ENCODE measurements around the gene KCTD1. TPM values are rescaled to one million over a fixed set of nuclear protein-coding genes. Genes with fewer than 3 reads are reported as not detected.

KCTD1 gene
- total and polyA plus RNA-seq, 2 of the 8 experiments (the other 6 are each of a cell fraction or from before 2014, with no cell fraction given), result 7.7 to 14.0 TPM

DNA sequence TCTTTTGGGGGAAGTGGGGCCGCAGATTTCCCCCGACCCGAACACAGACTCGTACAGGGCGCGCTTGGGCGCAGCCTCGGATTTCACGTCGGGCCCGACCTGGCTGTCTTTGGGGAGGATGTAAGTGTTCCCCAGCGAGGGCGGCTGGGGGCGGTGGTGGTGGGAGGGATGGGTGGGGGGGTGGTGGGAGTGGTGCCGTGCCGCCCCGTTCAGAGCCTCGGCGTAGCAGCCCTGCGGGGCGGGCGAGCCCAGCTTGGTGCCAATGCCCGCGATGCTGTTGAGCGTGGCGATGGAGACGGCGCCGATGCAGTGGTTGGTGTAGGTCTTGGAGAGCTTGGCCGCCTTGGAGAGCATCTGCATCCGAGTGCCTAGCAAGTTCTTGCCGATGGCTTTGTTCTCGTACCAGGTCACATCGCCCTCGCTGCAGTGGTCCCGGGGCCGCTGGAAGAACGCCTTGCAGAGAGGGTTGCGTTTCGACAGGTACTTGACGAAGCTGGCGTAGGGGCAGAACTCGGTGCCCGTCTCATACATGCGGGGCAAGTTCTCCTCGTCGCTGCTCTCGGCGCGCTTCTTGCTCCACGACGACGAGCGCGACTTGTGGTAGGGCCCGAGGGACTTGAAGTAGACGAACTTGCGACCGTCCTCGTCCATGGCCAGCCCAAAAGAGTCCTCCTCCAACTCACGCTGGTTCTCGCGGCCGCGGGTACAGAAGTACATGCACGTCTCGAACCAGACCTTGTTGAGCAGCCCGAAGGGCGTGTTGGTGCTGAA is 1.3 kb downstream of the KCTD1 start:
- H3K4me2 ChIP-seq (ENCODE audit: insufficient read depth in 1 of 2, low read depth in 2 of 2, low read length in 2 of 2), result peak overlapping the region; percentile 86 to 98
- H2BK120ac ChIP-seq (replicated peaks; ENCODE audit: low read depth, low read length), result no peak overlapping the region
- peak overlapping the region; percentile 95; the same call in 1 of the 2 replicates for H2BK15ac ChIP-seq (ENCODE audit: low read length)
- FAIRE-seq (no peak), DNase-seq (ENCODE audit: low read depth in 1 of 2, low spot score in 2 of 2) (peak in 1 of 2 experiments; percentile 84)
- H3K18ac ChIP-seq (ENCODE audit: extremely low read depth, low read length), result peak overlapping the region; percentile 17
- POLR2A ChIA-PET (ENCODE audit: partially characterized antibody), result interaction anchor here (0.6 to 5.1 kb wide), 3 partner anchors 20 to 69 kb away, joined by 3 to 16 read pairs (median 4); no protein-coding TSS in a partner anchor
- H3K27me3 ChIP-seq (replicated peaks in 1 of 4; ENCODE audit: control insufficient read depth in 3 of 4, extremely low read depth in 1 of 4, insufficient read depth in 3 of 4, low read length in 3 of 4), result peaks cover 23 to 58% (median 48%) of the 10 kb centered on the region in 4 experiments
- peaks cover 3 to 18% of the 10 kb centered on the region in 2 experiments for H4K20me1 ChIP-seq (replicated peaks in 1 of 2; ENCODE audit: control insufficient read depth in 1 of 2, insufficient read depth in 2 of 2, low read length in 2 of 2)
- no peaks in the 10 kb centered on the region for H3K9me3 ChIP-seq (ENCODE audit: insufficient read depth in 2 of 2, low read depth in 1 of 2, low read length in 1 of 2)
- H2AFZ ChIP-seq (ENCODE audit: low read length), result peak overlapping the region; percentile 37
- no peaks in the 10 kb centered on the region for H3K79me1 ChIP-seq (ENCODE audit: low read depth, low read length)
- H2BK20ac ChIP-seq (ENCODE audit: low read length), result 0 out of 2 replicates have a peak overlapping the region, but pooled peaks have one; percentile 53
- H3K23ac ChIP-seq (ENCODE audit: insufficient read length), result no peak overlapping the region
- H2BK5ac ChIP-seq (ENCODE audit: low read depth, low read length), result peak overlapping the region; percentile 48; the same call in 1 of the 2 replicates
- WGBS, 2 experiments (ENCODE audit: extremely low coverage in 1 of 2, insufficient coverage in 1 of 2, insufficient read length in 1 of 2, insufficient replicate concordance in 2 of 2, low coverage in 1 of 2, low lambda C conversion rate in 2 of 2, missing lambda C conversion rate in 1 of 2), result 2% methylated on average over 54 of the region's 69 CpGs; no CpG with 5 or more reads in 1 of the 2 experiments
- peaks cover 0 to 39% of the 10 kb centered on the region in 2 experiments; a peak in 2 of 4 replicates for H3K79me2 ChIP-seq (ENCODE audit: control insufficient read depth in 1 of 2, insufficient read depth in 2 of 2, low read length in 2 of 2)
- H3K4ac ChIP-seq (replicated peaks; ENCODE audit: insufficient read length, low read depth, low read length), result peak overlapping the region; percentile 19
- no peak overlapping the region for H2AK5ac ChIP-seq (ENCODE audit: low read depth, low read length)
- H4K8ac ChIP-seq (ENCODE audit: extremely low read depth, insufficient read depth, low read length), result peak overlapping the region; percentile 45
- no peak overlapping the region for H4K5ac ChIP-seq (ENCODE audit: insufficient read length, low read depth, low read length)
- H3K9ac ChIP-seq (replicated peaks in 1 of 4; ENCODE audit: extremely low read depth in 1 of 4, low read depth in 3 of 4, low read length in 3 of 4), result peak overlapping the region in 1 of 4 experiments; percentile 25; a peak in 2 of 7 replicates
- no peaks in the 10 kb centered on the region for H3K36me3 ChIP-seq (ENCODE audit: control insufficient read depth in 2 of 4, insufficient read depth in 4 of 4, low read length in 3 of 4)
- H2BK12ac ChIP-seq (ENCODE audit: low read depth, low read length), result peak overlapping the region; percentile 82; the same call in 1 of the 2 replicates
- H3K56ac ChIP-seq (replicated peaks; ENCODE audit: insufficient read length, low read depth, low read length), result no peak overlapping the region
- CTCF ChIA-PET (ENCODE audit: partially characterized antibody), result interaction anchor here (0.7 to 4.7 kb wide), 20 partner anchors 9 to 164 kb away, joined by 3 to 31 read pairs (median 3); no protein-coding TSS in a partner anchor
- no peak overlapping the region for H3K27ac ChIP-seq (ENCODE audit: low read depth, low read length)
- peaks cover 24% of the 10 kb centered on the region for H3K23me2 ChIP-seq (ENCODE audit: low read depth, low read length)
- H3K4me3 ChIP-seq (ENCODE audit: extremely low read depth in 1 of 4, insufficient read depth in 2 of 4, low read depth in 3 of 4, low read length in 4 of 4), result peak overlapping the region; percentile 41 to 80 (median 61)
- H3K4me1 ChIP-seq (replicated peaks in 1 of 4; ENCODE audit: control insufficient read depth in 3 of 4, insufficient read depth in 4 of 4, low read length in 3 of 4), result peaks cover 3 to 16% (median 6%) of the 10 kb centered on the region in 4 experiments; a peak in 6 of 7 replicates
- no peak overlapping the region for H4K91ac ChIP-seq (replicated peaks; ENCODE audit: insufficient read length, low read length)
- TF ChIP-seq SP1 (IDR thresholded peaks at IDR 0.05; ENCODE audit: low read depth, low read length) (no peak), SUZ12 (IDR thresholded peaks at IDR 0.05; ENCODE audit: low read length) (peak; percentile 78), POLR2A (IDR thresholded peaks at IDR 0.05; ENCODE audit: control extremely low read depth in 1 of 2, low read depth in 2 of 2, low read length in 2 of 2) (0 out of 3 replicates have a peak, but pooled peaks of 1 of the 2 experiments have one; percentile 18), CREB1 (IDR thresholded peaks at IDR 0.05) (peak; percentile 5; the same call in 1 of the 2 replicates)
- H3K14ac ChIP-seq (ENCODE audit: insufficient read length), result no peak overlapping the region

Data from H1 (cell line).